Measurements from ENCODE around the gene NMNAT2.

Gene NMNAT2

DNA sequence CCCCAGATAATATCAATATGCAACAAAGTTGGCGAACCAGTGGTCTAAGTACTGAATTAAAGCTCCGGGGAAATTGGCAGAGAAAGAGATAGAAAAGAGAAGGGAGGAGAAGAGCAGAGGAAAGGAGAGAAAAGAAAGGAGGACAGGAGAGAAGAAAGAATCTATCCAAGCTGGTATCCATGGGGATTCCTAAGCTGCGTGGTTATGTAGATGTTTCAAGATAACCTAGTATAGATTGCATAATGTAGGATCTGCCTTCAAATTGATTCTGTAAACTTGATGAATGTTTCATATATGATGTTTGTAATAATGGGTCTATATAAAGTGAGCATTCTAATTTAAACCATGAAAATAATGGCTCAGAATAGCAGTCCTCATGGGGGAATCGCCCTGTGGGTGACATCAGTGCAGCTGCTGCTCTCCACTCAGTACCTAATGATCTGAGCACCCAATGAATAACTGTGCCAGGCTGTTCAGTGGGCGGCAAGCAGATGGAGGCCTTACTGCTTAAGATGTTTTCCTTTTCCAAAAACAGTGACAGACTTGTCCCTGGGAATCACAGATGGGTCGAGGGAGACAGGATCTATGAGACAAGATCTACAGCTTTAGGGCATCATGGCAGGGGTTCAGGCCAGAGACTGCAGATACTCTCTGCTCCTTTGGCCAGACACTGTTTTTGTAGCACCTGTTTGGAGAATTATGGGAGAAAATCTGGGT is 154.1 kb downstream of the NMNAT2 start:
- no peak overlapping the region for H3K4me3 ChIP-seq (ENCODE audit: low read length)
- H2BK15ac ChIP-seq (replicated peaks; ENCODE audit: low read depth), result no peak overlapping the region
- DNase-seq, result no peak
- no peak overlapping the region for H3K27ac ChIP-seq (ENCODE audit: low read depth, low read length)
- H3K56ac ChIP-seq (ENCODE audit: low read length), result no peak overlapping the region
- no peaks in the 10 kb centered on the region for H3K36me3 ChIP-seq (ENCODE audit: control insufficient read depth, insufficient read depth, low read length)
- H3K79me1 ChIP-seq (ENCODE audit: low read length), result no peaks in the 10 kb centered on the region
- H4K5ac ChIP-seq (ENCODE audit: low read length), result no peak overlapping the region
- H3K79me2 ChIP-seq (ENCODE audit: control insufficient read depth, insufficient read depth, low read length), result no peaks in the 10 kb centered on the region
- H2BK120ac ChIP-seq (ENCODE audit: low read depth, low read length), result no peak overlapping the region
- WGBS (ENCODE audit: extremely low coverage, insufficient coverage, low lambda C conversion rate), result no CpG with 5 or more reads among the region's 6 CpGs
- H4K8ac ChIP-seq (ENCODE audit: low read depth, low read length), result no peak overlapping the region
- no peaks in the 10 kb centered on the region for H3K4me1 ChIP-seq (ENCODE audit: control insufficient read depth, low read depth, low read length)
- H3K23ac ChIP-seq (ENCODE audit: low read length), result no peak overlapping the region
- no peak overlapping the region for H2BK5ac ChIP-seq (ENCODE audit: low read length)
- no peaks in the 10 kb centered on the region for H3K27me3 ChIP-seq (ENCODE audit: insufficient read depth, low read length, poor library complexity)
- no peak overlapping the region for H3K4ac ChIP-seq (ENCODE audit: low read depth, low read length)
- H3K9ac ChIP-seq (ENCODE audit: low read length), result no peak overlapping the region
- H2AK5ac ChIP-seq (ENCODE audit: low read length), result no peak overlapping the region
- no peak overlapping the region for H3K18ac ChIP-seq (ENCODE audit: low read length)
- no peak overlapping the region for H3K4me2 ChIP-seq (ENCODE audit: low read length)

DNA sequence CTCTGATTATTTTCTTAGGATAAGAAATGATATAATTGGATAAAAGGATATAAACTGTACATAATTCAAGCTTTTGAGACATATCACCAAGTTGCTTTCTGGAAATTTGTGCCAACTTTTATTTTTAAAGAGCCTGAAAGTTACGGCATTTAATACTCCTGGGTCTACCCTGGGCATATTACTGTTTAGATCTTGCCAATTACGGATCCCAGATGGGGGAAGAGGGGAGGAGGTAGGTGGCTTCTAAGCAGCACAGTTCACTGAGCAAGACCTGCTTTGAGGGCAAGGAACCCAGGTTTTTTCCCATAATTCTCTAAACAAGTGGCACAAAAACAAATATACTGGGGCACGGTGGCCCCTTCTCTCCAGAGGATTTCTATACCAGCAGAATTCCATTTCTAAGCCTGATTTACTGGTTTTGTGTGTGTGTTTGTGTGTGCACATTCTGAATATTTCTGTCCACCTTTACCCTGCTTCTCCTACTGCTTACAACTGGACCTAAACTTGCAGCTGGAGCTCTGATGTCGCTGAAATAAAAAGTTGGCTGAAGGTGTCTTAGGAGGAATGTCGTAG is 155.5 kb downstream of the NMNAT2 start:
- WGBS (ENCODE audit: extremely low coverage, insufficient coverage, low lambda C conversion rate), result no CpG with 5 or more reads among the region's 5 CpGs
- no peaks in the 10 kb centered on the region for H3K79me1 ChIP-seq (ENCODE audit: low read length)
- no peaks in the 10 kb centered on the region for H3K36me3 ChIP-seq (ENCODE audit: control insufficient read depth, insufficient read depth, low read length)
- H3K18ac ChIP-seq (ENCODE audit: low read length), result no peak overlapping the region
- DNase-seq, result no peak
- no peaks in the 10 kb centered on the region for H3K79me2 ChIP-seq (ENCODE audit: control insufficient read depth, insufficient read depth, low read length)
- no peak overlapping the region for H3K4ac ChIP-seq (ENCODE audit: low read depth, low read length)
- H3K9ac ChIP-seq (ENCODE audit: low read length), result no peak overlapping the region
- no peak overlapping the region for H2BK15ac ChIP-seq (replicated peaks; ENCODE audit: low read depth)
- no peak overlapping the region for H4K8ac ChIP-seq (ENCODE audit: low read depth, low read length)
- no peak overlapping the region for H3K27ac ChIP-seq (ENCODE audit: low read depth, low read length)
- H2BK5ac ChIP-seq (ENCODE audit: low read length), result no peak overlapping the region
- H3K27me3 ChIP-seq (ENCODE audit: insufficient read depth, low read length, poor library complexity), result no peaks in the 10 kb centered on the region
- no peak overlapping the region for H3K4me3 ChIP-seq (ENCODE audit: low read length)
- H3K23ac ChIP-seq (ENCODE audit: low read length), result no peak overlapping the region
- H3K4me2 ChIP-seq (ENCODE audit: low read length), result no peak overlapping the region
- H3K4me1 ChIP-seq (ENCODE audit: control insufficient read depth, low read depth, low read length), result no peaks in the 10 kb centered on the region
- no peak overlapping the region for H2AK5ac ChIP-seq (ENCODE audit: low read length)
- no peak overlapping the region for H2BK120ac ChIP-seq (ENCODE audit: low read depth, low read length)
- H3K56ac ChIP-seq (ENCODE audit: low read length), result no peak overlapping the region
- H4K5ac ChIP-seq (ENCODE audit: low read length), result no peak overlapping the region

DNA sequence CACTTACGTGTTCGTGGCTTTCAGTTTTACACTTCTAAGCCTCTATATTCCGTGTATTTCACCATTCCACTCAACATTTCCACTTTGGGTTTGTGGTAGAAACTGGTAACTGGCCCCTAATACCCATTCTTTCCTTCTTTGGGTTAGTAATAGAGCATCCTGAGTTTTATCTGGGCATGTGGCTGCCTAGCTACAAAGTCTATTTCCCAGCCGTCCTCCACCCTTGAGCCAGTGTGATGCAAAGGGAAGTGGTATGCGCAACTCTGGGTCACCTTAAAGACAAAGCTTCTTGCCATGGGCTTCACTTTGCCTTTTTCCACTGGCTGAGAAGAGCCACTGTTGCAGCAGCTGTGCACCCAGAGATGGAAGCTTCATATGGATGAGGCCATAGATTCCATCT is 158.3 kb downstream of the NMNAT2 start:
- no peak overlapping the region for H2AK5ac ChIP-seq (ENCODE audit: low read length)
- no peak overlapping the region for H3K4me3 ChIP-seq (ENCODE audit: low read length)
- no peak overlapping the region for H4K8ac ChIP-seq (ENCODE audit: low read depth, low read length)
- H3K4me1 ChIP-seq (ENCODE audit: control insufficient read depth, low read depth, low read length), result no peaks in the 10 kb centered on the region
- no peak for DNase-seq
- no peak overlapping the region for H3K18ac ChIP-seq (ENCODE audit: low read length)
- H3K4ac ChIP-seq (ENCODE audit: low read depth, low read length), result no peak overlapping the region
- H2BK5ac ChIP-seq (ENCODE audit: low read length), result no peak overlapping the region
- H3K4me2 ChIP-seq (ENCODE audit: low read length), result no peak overlapping the region
- H2BK120ac ChIP-seq (ENCODE audit: low read depth, low read length), result no peak overlapping the region
- no peak overlapping the region for H2BK15ac ChIP-seq (replicated peaks; ENCODE audit: low read depth)
- no peaks in the 10 kb centered on the region for H3K27me3 ChIP-seq (ENCODE audit: insufficient read depth, low read length, poor library complexity)
- no peak overlapping the region for H3K27ac ChIP-seq (ENCODE audit: low read depth, low read length)
- H3K79me2 ChIP-seq (ENCODE audit: control insufficient read depth, insufficient read depth, low read length), result no peaks in the 10 kb centered on the region
- no peak overlapping the region for H3K9ac ChIP-seq (ENCODE audit: low read length)
- H3K36me3 ChIP-seq (ENCODE audit: control insufficient read depth, insufficient read depth, low read length), result no peaks in the 10 kb centered on the region
- no peak overlapping the region for H3K23ac ChIP-seq (ENCODE audit: low read length)
- H4K5ac ChIP-seq (ENCODE audit: low read length), result no peak overlapping the region
- no peaks in the 10 kb centered on the region for H3K79me1 ChIP-seq (ENCODE audit: low read length)
- no CpG with 5 or more reads among the region's 5 CpGs for WGBS (ENCODE audit: extremely low coverage, insufficient coverage, low lambda C conversion rate)
- H3K56ac ChIP-seq (ENCODE audit: low read length), result no peak overlapping the region

DNA sequence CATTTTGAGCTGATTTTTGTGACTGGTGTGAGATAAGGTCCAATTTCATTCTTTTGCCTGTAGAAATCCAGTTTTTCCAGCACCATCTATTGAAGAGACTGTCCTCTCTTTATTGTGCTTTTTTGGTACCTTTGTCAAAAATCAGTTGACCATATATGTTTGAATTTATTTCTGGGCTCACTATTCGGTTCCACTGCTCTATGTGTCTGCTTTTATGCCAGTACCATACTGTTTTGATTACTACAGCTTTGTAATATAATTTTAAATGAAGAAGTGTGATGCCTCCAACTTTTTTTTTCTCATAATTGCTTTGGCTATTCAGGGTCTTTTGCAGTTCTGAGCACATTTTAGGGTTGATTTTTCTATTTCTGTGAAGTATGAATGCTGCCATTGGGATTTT is 163.1 kb downstream of the NMNAT2 start:
- no peak overlapping the region for H3K23ac ChIP-seq (ENCODE audit: low read length)
- no peak overlapping the region for H3K18ac ChIP-seq (ENCODE audit: low read length)
- no peaks in the 10 kb centered on the region for H3K79me2 ChIP-seq (ENCODE audit: control insufficient read depth, insufficient read depth, low read length)

DNA sequence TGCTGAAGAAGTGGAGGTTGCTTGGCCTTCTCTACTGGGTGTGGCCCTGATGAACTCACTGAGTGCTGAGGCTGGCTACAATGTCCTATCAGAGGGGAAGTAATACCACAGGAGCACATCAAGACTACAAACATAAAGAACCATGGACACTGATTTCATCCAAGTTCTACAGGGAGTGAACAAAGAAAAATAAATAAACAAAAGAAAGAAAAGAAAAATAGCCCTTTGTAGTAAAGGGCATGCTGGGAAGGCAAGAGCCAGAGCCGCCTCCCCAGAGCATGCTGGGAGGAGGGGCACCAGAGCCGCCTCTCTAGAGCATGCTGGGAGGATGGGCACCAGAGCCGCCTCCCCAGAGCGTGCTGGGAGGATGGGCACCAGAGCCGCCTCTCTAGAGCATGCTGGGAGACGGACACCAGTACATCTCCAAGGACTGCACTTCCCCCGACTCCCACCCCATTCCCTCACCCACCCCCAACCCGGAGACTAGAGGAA is 166.2 kb downstream of the NMNAT2 start:
- Histone ChIP-seq H3K4me1 (ENCODE audit: control insufficient read depth, low read depth, low read length) (no peaks in the 10 kb centered on the region), H3K79me1 (ENCODE audit: low read length) (no peaks in the 10 kb centered on the region), H4K5ac (ENCODE audit: low read length) (no peak overlapping the region), H2BK15ac (replicated peaks; ENCODE audit: low read depth) (no peak overlapping the region), H3K4me3 (ENCODE audit: low read length) (no peak overlapping the region), H2BK120ac (ENCODE audit: low read depth, low read length) (no peak overlapping the region), H2BK5ac (ENCODE audit: low read length) (no peak overlapping the region), H3K23ac (ENCODE audit: low read length) (no peak overlapping the region), H3K79me2 (ENCODE audit: control insufficient read depth, insufficient read depth, low read length) (no peaks in the 10 kb centered on the region), H3K36me3 (ENCODE audit: control insufficient read depth, insufficient read depth, low read length) (no peaks in the 10 kb centered on the region), H2AK5ac (ENCODE audit: low read length) (no peak overlapping the region), H3K27ac (ENCODE audit: low read depth, low read length) (no peak overlapping the region), H3K27me3 (ENCODE audit: insufficient read depth, low read length, poor library complexity) (no peaks in the 10 kb centered on the region), H4K8ac (ENCODE audit: low read depth, low read length) (no peak overlapping the region), H3K4ac (ENCODE audit: low read depth, low read length) (no peak overlapping the region), H3K56ac (ENCODE audit: low read length) (no peak overlapping the region), H3K18ac (ENCODE audit: low read length) (no peak overlapping the region), H3K9ac (ENCODE audit: low read length) (no peak overlapping the region), H3K4me2 (ENCODE audit: low read length) (no peak overlapping the region)
- DNase-seq, result no peak
- WGBS (ENCODE audit: extremely low coverage, insufficient coverage, low lambda C conversion rate), result no CpG with 5 or more reads among the region's 8 CpGs

More for the DNA sequence above, 163.1 kb downstream of the NMNAT2 start:
- no peak overlapping the region for H2AK5ac ChIP-seq (ENCODE audit: low read length)
- H3K56ac ChIP-seq (ENCODE audit: low read length), result no peak overlapping the region
- no peaks in the 10 kb centered on the region for H3K79me1 ChIP-seq (ENCODE audit: low read length)
- no peak overlapping the region for H3K4me3 ChIP-seq (ENCODE audit: low read length)
- H4K8ac ChIP-seq (ENCODE audit: low read depth, low read length), result no peak overlapping the region
- H3K4me2 ChIP-seq (ENCODE audit: low read length), result no peak overlapping the region
- no peak overlapping the region for H4K5ac ChIP-seq (ENCODE audit: low read length)
- no peak for DNase-seq
- no CpG with 5 or more reads among the region's 1 CpG for WGBS (ENCODE audit: extremely low coverage, insufficient coverage, low lambda C conversion rate)
- no peaks in the 10 kb centered on the region for H3K27me3 ChIP-seq (ENCODE audit: insufficient read depth, low read length, poor library complexity)
- H2BK120ac ChIP-seq (ENCODE audit: low read depth, low read length), result no peak overlapping the region
- no peaks in the 10 kb centered on the region for H3K36me3 ChIP-seq (ENCODE audit: control insufficient read depth, insufficient read depth, low read length)
- H3K27ac ChIP-seq (ENCODE audit: low read depth, low read length), result no peak overlapping the region
- H2BK15ac ChIP-seq (replicated peaks; ENCODE audit: low read depth), result no peak overlapping the region
- H3K4me1 ChIP-seq (ENCODE audit: control insufficient read depth, low read depth, low read length), result no peaks in the 10 kb centered on the region
- H3K4ac ChIP-seq (ENCODE audit: low read depth, low read length), result no peak overlapping the region
- no peak overlapping the region for H3K9ac ChIP-seq (ENCODE audit: low read length)
- H2BK5ac ChIP-seq (ENCODE audit: low read length), result no peak overlapping the region

Data from mesendoderm (in vitro differentiated cells).